Activated CD8-positive, alpha-beta T cell treated with anti-CD3 and anti-CD28 coated beads for 36 hours (primary cell): ENCODE results near the gene GRID1. TPM values are rescaled to one million over a fixed set of nuclear protein-coding genes. Genes with fewer than 3 reads are reported as not detected.

Experiments
- ATAC-seq: fragments of 200-7000 bp; cut with Tn5 transposase; one replicate; pipeline ENCODE4 v1.10.0; 2021; ENCODE audit warnings: mild to moderate bottlenecking, moderate library complexity
- CTCF ChIA-PET: fragments of 350-600 bp; sonication (Branson Sonifier 250); formaldehyde crosslinking; loops from one replicate; lab custom pipeline; 2021; ENCODE audit warnings: antibody characterized with exemption; lab: Charles Lee
- POLR2A ChIA-PET: fragments of 350-600 bp; sonication (Branson Sonifier 250); formaldehyde crosslinking; loops from one replicate; lab custom pipeline; 2021; ENCODE audit warnings: antibody characterized with exemption; lab: Charles Lee
- DNase-seq: peaks from one replicate; pipeline ENCODE4 v3.0.0-alpha.2; 2020
- H3K27ac Mint-ChIP-seq: one replicate; pipeline ENCODE4 v1.8.0; 2021; ENCODE audit warnings: mild to moderate bottlenecking, mixed read lengths
- H3K27me3 Mint-ChIP-seq: one replicate; pipeline ENCODE4 v1.8.0; 2021; ENCODE audit warnings: mixed read lengths
- H3K36me3 Mint-ChIP-seq: one replicate; pipeline ENCODE4 v1.8.0; 2021; ENCODE audit warnings: low read depth, mixed read lengths
- H3K4me1 Mint-ChIP-seq: one replicate; pipeline ENCODE4 v1.8.0; 2021; ENCODE audit warnings: low read depth, mixed read lengths
- H3K4me3 Mint-ChIP-seq: one replicate; pipeline ENCODE4 v1.8.0; 2021; ENCODE audit warnings: mild to moderate bottlenecking, moderate library complexity, mixed read lengths
- H3K9me3 Mint-ChIP-seq: one replicate; pipeline ENCODE4 v1.8.0; 2021; ENCODE audit warnings: mixed read lengths
- CTCF ChIP-seq: fragments of 200-600 bp; IDR thresholded peaks from one replicate; pipeline ENCODE4 v1.8.0; 2022; ENCODE audit warnings: antibody characterized with exemption, mild to moderate bottlenecking
- intact Hi-C: fragments of 100-400 bp; cut with micrococcal nuclease; formaldehyde crosslinking; loops from one replicate; pipeline ENCODE4 v1.10.0; 2022
- total RNA-seq, 2 experiments: library from RNA; stranded (reverse); gene quantifications; one replicate each; pipeline ENCODE4 v1.2.3, GENCODE V29; 2021

The GRID1 gene
- total RNA-seq, 2 experiments from 2014 or later, result not detected

- no peaks in the 10 kb centered on the region for H3K9me3 Mint-ChIP-seq
- intact Hi-C loops, result no loop called here
- no peaks in the 10 kb centered on the region for H3K36me3 Mint-ChIP-seq
- no peaks in the 10 kb centered on the region for H3K4me1 Mint-ChIP-seq
- ChIA-PET POLR2A (no interaction called here), CTCF (no interaction called here)
- ATAC-seq (no peak), DNase-seq (no peak)
- H3K27me3 Mint-ChIP-seq, result peaks cover 2% of the 10 kb centered on the region
- no peak overlapping the region for H3K27ac Mint-ChIP-seq
- TF ChIP-seq CTCF, result no peak
- no peak overlapping the region for H3K4me3 Mint-ChIP-seq
Observed at GRCh38 chr10:85665078-85665477, 701.5 kb downstream of the GRID1 start.

DNA sequence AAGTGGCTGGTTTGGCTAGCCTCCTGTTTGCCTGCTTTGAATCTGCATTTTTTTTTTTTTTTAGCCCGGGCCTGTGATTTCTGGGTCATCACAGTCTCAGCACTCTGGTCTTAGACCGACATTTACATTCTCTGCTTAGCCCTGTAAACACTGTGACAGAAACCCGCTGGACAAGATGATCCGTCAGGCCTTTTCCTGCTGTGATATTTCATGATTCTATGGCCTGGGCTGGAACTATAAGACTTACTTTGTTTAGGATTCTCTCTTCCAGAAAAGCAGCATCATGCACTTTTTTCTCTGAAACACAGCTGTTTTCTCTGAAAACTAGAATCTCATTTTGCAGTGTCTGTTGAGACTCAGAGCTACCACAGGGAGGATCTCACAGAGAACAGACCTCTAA, 705.5 kb downstream of the GRID1 start:
- Mint-ChIP-seq H3K4me1 (no peaks in the 10 kb centered on the region), H3K4me3 (no peak overlapping the region), H3K27ac (no peak overlapping the region), H3K36me3 (no peaks in the 10 kb centered on the region), H3K27me3 (no peaks in the 10 kb centered on the region), H3K9me3 (no peaks in the 10 kb centered on the region)
- ChIA-PET CTCF (no interaction called here), POLR2A (interaction anchor here (0.7 kb wide), 1 partner anchor 16 kb away, joined by 5 read pairs; no protein-coding TSS in a partner anchor)
- ATAC-seq (no peak), DNase-seq (no peak)
- TF ChIP-seq CTCF, result no peak
- intact Hi-C loops, result no loop called here

DNA sequence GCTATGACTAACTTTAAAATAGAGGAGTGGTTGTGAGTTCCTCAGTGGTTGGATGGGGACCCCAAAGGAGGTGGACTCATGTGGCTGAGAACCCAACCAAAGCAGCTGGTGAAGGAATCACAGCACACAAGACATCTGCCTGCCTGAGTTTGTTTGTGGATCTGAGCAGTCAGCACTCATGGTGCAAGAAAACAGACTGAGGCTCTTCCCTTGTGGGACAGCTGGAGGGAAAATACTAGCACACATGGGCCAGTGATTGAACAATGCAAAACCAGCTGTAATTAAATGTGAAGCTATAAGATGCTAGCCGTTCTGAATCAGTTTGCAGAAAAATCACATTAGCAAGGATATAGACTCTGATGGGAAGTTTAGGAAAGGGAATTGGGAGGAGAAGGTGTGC, 707.3 kb downstream of the GRID1 start:
- H3K9me3 Mint-ChIP-seq, result no peaks in the 10 kb centered on the region
- POLR2A ChIA-PET, result no interaction called here
- H3K27me3 Mint-ChIP-seq, result no peaks in the 10 kb centered on the region
- intact Hi-C loops, result no loop called here
- no peak overlapping the region for H3K4me3 Mint-ChIP-seq
- no peak overlapping the region for H3K27ac Mint-ChIP-seq
- no peaks in the 10 kb centered on the region for H3K36me3 Mint-ChIP-seq
- H3K4me1 Mint-ChIP-seq, result no peaks in the 10 kb centered on the region
- no peak for TF ChIP-seq CTCF
- ATAC-seq (no peak), DNase-seq (no peak)
- CTCF ChIA-PET, result no interaction called here

GRCh38 chr10:85658518-85658917, 708.1 kb downstream of the GRID1 start:
- TF ChIP-seq CTCF, result no peak
- no peaks in the 10 kb centered on the region for H3K27me3 Mint-ChIP-seq
- ATAC-seq (no peak), DNase-seq (no peak)
- POLR2A ChIA-PET, result no interaction called here
- H3K36me3 Mint-ChIP-seq, result no peaks in the 10 kb centered on the region
- H3K4me1 Mint-ChIP-seq, result no peaks in the 10 kb centered on the region
- H3K27ac Mint-ChIP-seq, result no peak overlapping the region
- no peaks in the 10 kb centered on the region for H3K9me3 Mint-ChIP-seq
- CTCF ChIA-PET, result no interaction called here
- intact Hi-C loops, result no loop called here
- H3K4me3 Mint-ChIP-seq, result no peak overlapping the region

GRCh38 chr10:85657476-85658113, 709.0 kb downstream of the GRID1 start:
- Mint-ChIP-seq H3K27ac (no peak overlapping the region), H3K36me3 (no peaks in the 10 kb centered on the region), H3K4me3 (no peak overlapping the region), H3K4me1 (no peaks in the 10 kb centered on the region), H3K27me3 (no peaks in the 10 kb centered on the region), H3K9me3 (no peaks in the 10 kb centered on the region)
- no peak for TF ChIP-seq CTCF
- POLR2A ChIA-PET, result no interaction called here
- DNase-seq (no peak), ATAC-seq (no peak)
- intact Hi-C loops, result no loop called here
- CTCF ChIA-PET, result no interaction called here
